Hepatocyte (in vitro differentiated cells): ENCODE results near the gene RIMS1. TPM values are rescaled to one million over a fixed set of nuclear protein-coding genes. Genes with fewer than 3 reads are reported as not detected.

Source experiments
- DNase-seq: peaks from one replicate; pipeline ENCODE4 v3.0.0-alpha.2; 2016; ENCODE audit warnings: low spot score
- H2AFZ ChIP-seq: fragments of 200-600 bp; sonication (generic); 2 replicates; pipeline ENCODE4 v1.6.0; 2016; ENCODE audit warnings: antibody characterized with exemption, mild to moderate bottlenecking
- H3K27ac ChIP-seq: fragments of 200-600 bp; sonication (generic); 2 replicates; pipeline ENCODE4 v1.5.1; 2016; ENCODE audit warnings: mild to moderate bottlenecking
- H3K27me3 ChIP-seq: fragments of 200-600 bp; sonication (generic); 2 replicates; pipeline ENCODE4 v1.6.1; 2016
- H3K36me3 ChIP-seq: fragments of 200-600 bp; sonication (generic); replicated peaks from 2 replicates; pipeline ENCODE4 v1.5.1; 2016; ENCODE audit warnings: low read depth; ENCODE audit not compliant: insufficient read depth
- H3K4me1 ChIP-seq: fragments of 200-600 bp; sonication (generic); 2 replicates; pipeline ENCODE4 v1.5.1; 2016; ENCODE audit warnings: mild to moderate bottlenecking, moderate library complexity; ENCODE audit not compliant: insufficient read depth
- H3K4me2 ChIP-seq: fragments of 200-600 bp; sonication (generic); 2 replicates; pipeline ENCODE4 v1.6.0; 2016
- H3K4me3 ChIP-seq: fragments of 200-600 bp; sonication (generic); 2 replicates; pipeline ENCODE4 v1.5.1; 2016; ENCODE audit warnings: mild to moderate bottlenecking
- H3K79me2 ChIP-seq: fragments of 200-600 bp; sonication (generic); 2 replicates; pipeline ENCODE4 v1.6.0; 2017; ENCODE audit warnings: mild to moderate bottlenecking
- H3K9me2 ChIP-seq: fragments of 200-600 bp; sonication (generic); replicated peaks from 2 replicates; pipeline ENCODE4 v1.6.0; 2017; ENCODE audit warnings: mild to moderate bottlenecking; ENCODE audit not compliant: insufficient read depth
- H3K9me3 ChIP-seq: fragments of 200-600 bp; sonication (generic); 2 replicates; pipeline ENCODE4 v1.5.1; 2016; ENCODE audit warnings: low read depth, mild to moderate bottlenecking
- H4K20me1 ChIP-seq: fragments of 200-600 bp; sonication (generic); 2 replicates; pipeline ENCODE4 v1.6.0; 2016; ENCODE audit warnings: mild to moderate bottlenecking; ENCODE audit not compliant: insufficient read depth, poor library complexity, severe bottlenecking
- CTCF ChIP-seq: fragments of 200-600 bp; sonication (generic); IDR thresholded peaks from 2 replicates; pipeline ENCODE4 v1.5.1; 2016; ENCODE audit warnings: antibody characterized with exemption, mild to moderate bottlenecking; ENCODE audit not compliant: poor library complexity
- EZH2 ChIP-seq: fragments of 200-600 bp; sonication (generic); IDR thresholded peaks from 2 replicates; pipeline ENCODE4 v1.6.1; 2016; ENCODE audit warnings: antibody characterized with exemption, mild to moderate bottlenecking, borderline replicate concordance
- EZH2phosphoT487 ChIP-seq: fragments of 200-600 bp; sonication (generic); IDR thresholded peaks from one replicate; pipeline ENCODE4 v1.6.1; 2018; ENCODE audit warnings: antibody characterized with exemption, mild to moderate bottlenecking, low read depth, moderate library complexity; ENCODE audit not compliant: unreplicated experiment, severe bottlenecking
- WGBS: methylation state at CpG from one replicate; pipeline ENCODE4 v1.1.6; 2016; ENCODE audit warnings: low lambda C conversion rate; ENCODE audit errors: missing lambda C conversion rate; 5-methylcytosine and 5-hydroxymethylcytosine counted together
- polyA plus RNA-seq: library from polyadenylated mRNA; unstranded; fragments of >200 nt; fragmentation: Nextera tagmentation; extraction: Ambion mirVana; gene quantifications from 2 replicates; pipeline ENCODE4 v1.2.1, GENCODE V29; 2016
- total RNA-seq: library from RNA; depleted of rRNA; stranded (reverse); fragments of >200 nt; gene quantifications from 2 replicates; pipeline ENCODE4 v1.2.3, GENCODE V29; 2014

RIMS1 gene
- total and polyA plus RNA-seq, 2 experiments from 2014 or later = 0.45 to 5.5 TPM

- H3K9me2 ChIP-seq = no peaks in the 10 kb centered on the region
- H3K27ac ChIP-seq = no peak overlapping the region
- H3K9me3 ChIP-seq = no peaks in the 10 kb centered on the region
- no peak overlapping the region for H3K4me3 ChIP-seq
- no peak for DNase-seq
- H3K4me2 ChIP-seq = no peak overlapping the region
- H3K36me3 ChIP-seq = no peaks in the 10 kb centered on the region
- no peaks in the 10 kb centered on the region for H3K79me2 ChIP-seq
- H2AFZ ChIP-seq = no peak overlapping the region
- no peaks in the 10 kb centered on the region for H4K20me1 ChIP-seq
- no peaks in the 10 kb centered on the region for H3K4me1 ChIP-seq
- 87% methylated on average over 2 of the region's 2 CpGs for WGBS
- H3K27me3 ChIP-seq = no peaks in the 10 kb centered on the region
- TF ChIP-seq EZH2phosphoT487 = no peak
- TF ChIP-seq EZH2 = no peak
- TF ChIP-seq CTCF = no peak
Measured at GRCh38 chr6:72376736-72377135, 490.4 kb downstream of the RIMS1 start.

- Histone ChIP-seq H3K4me1 (no peaks in the 10 kb centered on the region), H3K79me2 (no peaks in the 10 kb centered on the region), H3K4me3 (no peak overlapping the region), H4K20me1 (no peaks in the 10 kb centered on the region), H2AFZ (no peak overlapping the region), H3K9me2 (no peaks in the 10 kb centered on the region), H3K27me3 (no peaks in the 10 kb centered on the region), H3K4me2 (no peak overlapping the region), H3K36me3 (no peaks in the 10 kb centered on the region), H3K27ac (no peak overlapping the region), H3K9me3 (no peaks in the 10 kb centered on the region)
- no peak for DNase-seq
- 77% methylated on average over 6 of the region's 6 CpGs for WGBS
- TF ChIP-seq EZH2phosphoT487 (no peak), CTCF (no peak), EZH2 (no peak)
Measured at GRCh38 chr6:72381076-72381475, 494.7 kb downstream of the RIMS1 start.

DNA sequence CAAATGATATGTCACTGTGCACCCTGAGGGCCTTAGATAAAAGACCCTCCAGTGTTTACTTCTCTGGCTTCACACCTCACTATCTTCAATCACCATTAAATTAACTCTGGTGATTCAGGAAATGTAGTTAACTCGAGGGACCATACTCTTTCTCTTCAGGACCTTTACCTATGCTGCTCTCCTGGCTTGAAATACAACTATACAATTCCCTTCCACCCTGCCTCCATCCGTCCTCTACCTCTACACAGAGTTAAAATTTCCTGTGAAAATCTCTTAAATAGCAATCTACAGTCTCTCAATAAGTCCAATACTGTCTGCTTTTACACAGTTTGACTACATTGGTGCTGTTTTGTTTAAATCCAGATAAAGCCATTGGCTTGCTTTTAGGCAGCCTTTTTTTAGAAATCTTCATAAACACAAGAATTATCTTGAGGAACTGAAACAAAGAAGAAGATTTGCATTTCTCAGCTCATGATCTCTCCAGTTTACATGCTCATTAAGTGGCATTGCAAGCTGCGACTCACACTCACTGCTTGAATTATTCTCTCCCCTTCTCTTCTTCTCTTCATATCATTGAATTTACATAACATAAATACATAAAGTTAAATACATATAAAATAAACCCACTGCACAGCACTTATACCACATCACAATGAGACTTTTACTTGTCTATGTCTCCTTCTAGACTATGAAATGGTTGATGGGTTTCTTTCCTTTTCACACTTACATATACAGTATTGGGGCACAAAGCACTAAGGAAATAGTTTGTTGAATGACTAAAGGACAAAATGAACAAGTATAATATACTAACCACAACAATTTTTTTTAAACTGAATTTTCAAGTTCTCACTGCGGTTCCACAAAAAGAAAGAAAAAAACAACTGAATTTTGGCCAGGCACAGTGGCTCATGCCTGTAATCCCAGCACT lies 496.5 kb downstream of the RIMS1 start:
- DNase-seq = no peak
- no peak overlapping the region for H3K4me2 ChIP-seq
- no peaks in the 10 kb centered on the region for H3K27me3 ChIP-seq
- H3K9me2 ChIP-seq = no peaks in the 10 kb centered on the region
- TF ChIP-seq EZH2 (no peak), EZH2phosphoT487 (no peak), CTCF (no peak)
- no peaks in the 10 kb centered on the region for H3K79me2 ChIP-seq
- H4K20me1 ChIP-seq = no peaks in the 10 kb centered on the region
- H2AFZ ChIP-seq = no peak overlapping the region
- H3K9me3 ChIP-seq = no peaks in the 10 kb centered on the region
- WGBS = 56% methylated on average over 4 of the region's 4 CpGs
- H3K4me1 ChIP-seq = no peaks in the 10 kb centered on the region
- no peaks in the 10 kb centered on the region for H3K36me3 ChIP-seq
- H3K27ac ChIP-seq = no peak overlapping the region
- no peak overlapping the region for H3K4me3 ChIP-seq
